HG03469 (cell line): ENCODE results near the gene PLEKHM3.

Experiments used
- ATAC-seq: cut with Tn5 transposase; IDR thresholded peaks from one replicate; pipeline ENCODE4 v1.9.1; 2021; ENCODE audit warnings: mild to moderate bottlenecking, moderate library complexity, moderate number of reproducible peaks; ENCODE audit not compliant: unreplicated experiment

Gene PLEKHM3

DNA sequence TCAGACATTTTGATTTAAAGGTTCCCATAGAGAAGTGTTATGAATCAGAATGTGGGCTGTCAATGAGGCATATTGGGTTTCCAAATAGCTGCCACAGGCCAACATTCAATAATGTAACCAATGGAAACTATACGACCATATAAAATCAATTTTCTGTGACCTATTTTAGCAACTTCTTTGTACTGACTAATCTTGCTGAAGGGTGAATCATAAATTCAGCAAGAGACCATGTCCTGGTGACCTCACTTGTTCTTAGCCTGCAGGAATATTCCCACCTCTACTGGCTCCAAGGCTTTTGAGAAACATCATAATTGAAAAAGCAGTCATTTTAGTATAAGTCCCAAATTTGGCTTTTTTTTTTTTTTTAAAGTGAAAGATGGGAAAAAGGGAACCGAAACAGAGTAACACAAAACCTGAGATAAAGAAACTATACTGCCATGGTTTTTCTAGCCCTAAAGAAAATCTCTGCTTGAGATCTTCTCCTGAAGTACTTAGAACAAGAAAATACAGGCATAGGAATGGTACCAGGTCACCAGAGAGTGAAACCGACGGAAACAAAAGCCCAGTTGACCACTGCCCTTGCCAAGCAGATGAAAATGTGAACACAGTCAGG is 32.1 kb downstream of the PLEKHM3 start:
- ATAC-seq = peak; percentile 45

DNA sequence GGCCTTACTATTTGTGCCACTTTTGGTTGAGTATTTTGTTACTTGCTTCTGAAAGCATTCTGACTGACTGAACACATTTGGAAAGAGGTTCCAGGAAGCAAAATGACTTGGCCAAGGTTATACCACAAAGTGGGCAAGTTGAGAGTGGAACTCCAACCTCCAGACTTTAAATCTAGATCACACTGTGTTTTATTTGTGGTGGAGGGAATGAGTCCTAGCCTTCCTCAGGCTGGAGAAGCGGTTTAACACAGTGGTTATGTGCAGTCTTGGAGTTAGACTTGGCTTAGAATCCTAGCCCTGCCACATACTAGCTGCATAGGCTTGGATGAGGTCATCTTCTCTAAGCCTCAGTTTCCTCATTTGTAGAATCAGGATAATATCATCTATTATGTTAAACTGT is 33.4 kb downstream of the PLEKHM3 start:
- no peak for ATAC-seq

- no peak for ATAC-seq
Observed at GRCh38 chr2:207990784-207991183, 34.5 kb downstream of the PLEKHM3 start.

- no peak for ATAC-seq
Observed at GRCh38 chr2:207988975-207989374, 36.4 kb downstream of the PLEKHM3 start.

DNA sequence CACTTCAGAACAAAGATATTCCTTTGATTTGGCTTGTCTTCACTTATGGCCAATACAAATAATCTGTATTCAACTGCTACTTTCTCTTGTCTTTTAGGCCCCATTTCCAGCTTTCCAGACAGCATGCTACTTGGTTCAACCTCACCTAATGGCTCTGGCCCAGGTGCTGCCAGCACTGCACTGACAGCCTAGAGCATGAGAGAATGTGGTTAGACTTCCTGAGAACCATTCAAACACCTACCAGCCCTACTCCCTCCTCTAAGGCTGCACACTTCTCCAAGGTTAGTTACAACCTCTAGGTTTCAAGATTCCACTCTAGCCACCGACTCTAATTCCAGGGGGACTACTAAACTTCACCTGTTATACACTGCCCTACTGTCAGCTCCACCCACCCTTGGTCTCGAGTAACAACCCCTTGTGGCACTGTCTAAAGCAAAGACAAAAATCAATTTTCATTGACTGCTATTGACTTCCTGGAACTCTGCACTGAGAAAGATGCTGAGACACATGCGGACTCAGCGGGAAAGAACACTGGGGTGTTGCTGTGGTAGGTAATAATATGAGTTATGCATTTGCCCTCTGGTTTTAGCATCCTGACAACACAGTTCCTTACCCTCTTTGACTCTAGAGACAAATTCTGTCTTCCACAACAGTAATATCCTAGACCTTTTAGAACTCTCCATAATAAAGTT is 38.2 kb downstream of the PLEKHM3 start:
- no peak for ATAC-seq

DNA sequence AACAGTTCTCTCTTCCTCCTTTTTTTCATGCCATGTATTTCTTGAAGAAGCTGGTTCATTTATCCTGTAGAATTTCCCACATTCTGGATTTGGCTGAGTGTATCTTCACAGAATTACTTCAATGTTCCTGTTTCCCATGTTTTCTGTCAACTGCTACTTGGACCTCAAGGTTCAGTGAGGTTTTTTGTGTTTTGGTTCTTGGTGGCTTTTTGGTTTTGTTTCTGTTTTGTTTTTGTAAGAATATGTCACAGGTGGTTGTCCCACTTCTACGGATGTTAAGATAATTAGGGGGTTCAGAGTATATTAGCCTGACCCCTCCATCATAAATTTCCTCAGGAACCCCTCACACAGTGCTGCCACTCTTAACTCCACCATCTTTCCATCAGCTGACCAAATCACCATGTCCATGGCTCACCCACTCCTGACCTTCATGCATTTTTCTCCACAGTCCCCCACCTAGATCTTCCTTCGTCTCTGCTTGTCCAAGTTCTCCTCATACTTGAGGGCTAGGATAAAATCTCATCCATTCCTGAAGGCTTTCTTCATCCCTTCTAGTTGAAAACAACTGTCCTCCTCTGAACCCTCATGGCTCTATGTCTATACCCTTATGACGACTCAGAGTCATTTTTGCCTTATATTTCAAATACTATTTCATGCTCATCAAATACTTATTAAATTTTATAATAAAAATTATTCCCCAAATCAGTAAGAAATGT is 40.4 kb downstream of the PLEKHM3 start:
- ATAC-seq = no peak

GRCh38 chr2:207983641-207984042 is 41.7 kb downstream of the PLEKHM3 start:
- ATAC-seq = peak; percentile 64

- ATAC-seq = no peak
Observed at GRCh38 chr2:207978177-207978948, 47.0 kb downstream of the PLEKHM3 start.

DNA sequence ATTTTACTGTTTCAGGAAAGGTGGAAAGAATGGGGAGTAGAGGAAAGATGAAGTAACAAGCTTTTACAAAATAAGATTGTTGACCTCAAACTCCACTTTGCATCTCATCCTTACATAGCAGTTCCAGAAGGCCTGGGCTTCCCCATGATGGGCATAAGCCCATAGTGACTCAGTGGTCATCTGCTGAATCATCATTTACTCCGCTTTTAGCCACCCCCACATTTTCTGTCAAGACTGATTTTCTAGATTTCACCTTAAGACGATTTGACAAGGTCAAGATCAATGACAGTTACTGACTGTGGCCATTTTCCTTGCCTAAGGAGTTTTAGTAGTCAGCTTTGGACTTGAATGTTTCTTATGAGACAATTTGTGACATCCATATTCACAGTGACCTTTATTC is 49.4 kb downstream of the PLEKHM3 start:
- no peak for ATAC-seq

- ATAC-seq = no peak
Observed at GRCh38 chr2:207974216-207974605, 51.1 kb downstream of the PLEKHM3 start.

- ATAC-seq = no peak
Observed at GRCh38 chr2:207970826-207971180, 54.5 kb downstream of the PLEKHM3 start.

DNA sequence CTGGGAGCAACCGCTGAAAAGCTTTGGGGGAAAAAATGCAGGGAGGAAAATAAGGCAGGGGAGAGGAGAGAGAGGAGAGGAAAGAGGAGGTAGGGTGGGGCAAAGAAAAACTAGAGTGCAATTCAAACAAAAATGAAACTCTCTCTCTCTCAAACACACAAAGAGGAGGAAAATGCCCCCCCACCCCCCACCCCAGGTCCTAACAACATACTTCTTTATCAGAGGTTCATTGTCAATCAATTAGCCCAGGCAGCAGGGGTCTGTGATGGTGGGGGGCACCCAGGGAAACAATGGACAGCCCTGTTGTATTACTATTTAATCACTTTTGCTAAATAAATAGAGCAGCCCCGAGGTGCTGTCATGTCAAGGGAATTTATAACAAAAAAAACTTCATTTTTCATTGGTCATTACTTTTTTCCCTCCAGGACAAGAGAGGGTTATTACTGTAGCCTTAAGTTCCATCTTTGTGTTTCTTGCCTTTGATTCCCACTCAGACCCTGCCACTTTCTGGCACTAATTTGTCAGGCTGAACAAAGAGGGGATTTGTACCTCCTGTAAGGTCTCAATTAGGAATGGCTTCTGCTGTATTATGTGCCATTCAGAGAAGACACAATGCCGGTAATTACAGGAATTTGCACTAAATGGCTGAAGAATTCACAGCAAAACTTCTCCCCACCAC is 55.0 kb downstream of the PLEKHM3 start:
- ATAC-seq = no peak

DNA sequence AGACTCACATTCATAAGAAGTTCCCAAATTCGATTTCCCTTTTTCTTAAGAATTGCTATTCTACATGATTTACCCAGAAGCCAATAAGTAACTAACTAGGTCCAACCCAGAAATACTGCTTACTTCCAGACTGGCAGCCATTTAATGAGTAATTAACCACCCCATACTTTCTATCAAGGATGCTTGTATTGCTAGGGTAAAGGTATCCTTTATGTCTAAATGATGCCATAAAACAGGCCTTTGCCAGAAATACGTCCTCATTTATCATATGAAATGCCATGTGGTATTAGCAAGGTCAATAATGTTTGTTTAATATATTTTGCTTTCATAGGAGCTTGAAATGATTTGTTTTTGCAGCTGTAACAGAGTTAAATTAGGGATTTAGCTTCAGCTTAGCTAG is 56.1 kb downstream of the PLEKHM3 start:
- no peak for ATAC-seq

DNA sequence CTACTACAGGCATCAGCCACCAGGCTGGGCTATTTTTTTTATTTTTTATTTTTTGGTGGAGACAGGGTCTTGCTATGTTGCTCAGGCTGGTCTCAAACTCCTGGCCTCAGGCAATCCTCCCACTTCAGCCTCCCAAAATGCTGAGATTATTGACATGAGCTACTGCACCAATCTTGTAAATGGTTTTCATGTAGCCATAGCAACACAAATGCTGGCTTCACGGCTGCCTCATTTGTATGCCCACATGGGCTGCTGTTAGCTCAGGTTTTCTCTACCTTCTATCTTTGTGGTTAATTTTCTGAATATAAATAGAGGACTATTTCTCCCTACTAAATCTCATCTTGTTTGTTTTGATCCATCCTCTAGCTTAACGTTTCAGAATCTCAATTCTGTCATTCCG is 58.2 kb downstream of the PLEKHM3 start:
- no peak for ATAC-seq

GRCh38 chr2:207960911-207961310 is 64.4 kb downstream of the PLEKHM3 start:
- ATAC-seq = no peak

DNA sequence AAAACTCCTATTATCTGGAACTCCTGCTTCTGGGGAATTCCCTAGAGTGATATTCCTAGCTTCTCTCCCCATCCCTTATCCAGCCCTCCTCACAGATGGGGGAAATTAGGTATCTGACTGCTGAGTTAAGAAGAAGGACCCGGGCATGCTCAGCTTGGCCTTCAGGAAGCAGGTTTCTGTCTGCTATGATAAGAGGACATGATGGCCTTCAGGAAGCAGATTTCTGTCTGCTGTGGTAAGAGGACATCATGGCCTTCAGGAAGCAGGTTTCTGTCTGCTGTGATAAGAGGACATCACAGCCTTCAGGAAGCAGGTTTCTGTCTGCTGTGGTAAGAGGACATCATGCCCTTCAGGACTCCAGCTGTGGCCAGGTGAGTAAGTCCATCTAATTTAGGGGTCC is 65.2 kb downstream of the PLEKHM3 start:
- ATAC-seq = no peak

- no peak for ATAC-seq
Observed at GRCh38 chr2:207956771-207957170, 68.6 kb downstream of the PLEKHM3 start.

GRCh38 chr2:207955456-207955855 is 69.9 kb downstream of the PLEKHM3 start:
- no peak for ATAC-seq

GRCh38 chr2:207953354-207953753 is 72.0 kb downstream of the PLEKHM3 start:
- ATAC-seq = no peak

GRCh38 chr2:207952564-207953345 is 72.6 kb downstream of the PLEKHM3 start:
- no peak for ATAC-seq
